Neural progenitor cell (in vitro differentiated cells): ENCODE results near the gene NUTF2. TPM values are rescaled to one million over a fixed set of nuclear protein-coding genes. Genes with fewer than 3 reads are reported as not detected.
A peak's percentile ranks its signal among the peaks of the same experiment; 100 is the strongest.

Source experiments
- DNase-seq: peaks from one replicate; pipeline ENCODE4 v3.0.0-alpha.2; 2016; ENCODE audit warnings: low spot score
- H2AFZ ChIP-seq: fragments of 200-600 bp; sonication (generic); replicated peaks from 2 replicates; pipeline ENCODE4 v1.6.1; 2016; ENCODE audit warnings: antibody characterized with exemption
- H3F3A ChIP-seq: fragments of 200-600 bp; sonication (generic); 2 replicates; pipeline ENCODE4 v1.6.1; 2016; ENCODE audit warnings: antibody characterized with exemption, low read depth
- H3K27ac ChIP-seq: fragments of 200-600 bp; sonication (generic); 2 replicates; pipeline ENCODE4 v1.5.1; 2016; ENCODE audit warnings: mild to moderate bottlenecking
- H3K27me3 ChIP-seq: fragments of 200-600 bp; sonication (generic); 2 replicates; pipeline ENCODE4 v1.6.1; 2016; ENCODE audit warnings: mild to moderate bottlenecking, moderate library complexity
- H3K36me3 ChIP-seq: fragments of 200-600 bp; sonication (generic); 2 replicates; pipeline ENCODE4 v1.5.1; 2016
- H3K4me1 ChIP-seq: fragments of 200-600 bp; sonication (generic); 2 replicates; pipeline ENCODE4 v1.6.1; 2016; ENCODE audit warnings: mixed run types
- H3K4me2 ChIP-seq: fragments of 200-600 bp; sonication (generic); 2 replicates; pipeline ENCODE4 v1.6.1; 2016
- H3K4me3 ChIP-seq: fragments of 200-600 bp; sonication (generic); 2 replicates; pipeline ENCODE4 v1.5.1; 2016
- H3K79me2 ChIP-seq: fragments of 200-600 bp; sonication (generic); 2 replicates; pipeline ENCODE4 v1.6.1; 2016; ENCODE audit warnings: low read depth
- H3K9ac ChIP-seq: fragments of 200-600 bp; sonication (generic); 2 replicates; pipeline ENCODE4 v1.6.1; 2016
- H3K9me3 ChIP-seq: fragments of 200-600 bp; sonication (generic); 2 replicates; pipeline ENCODE4 v1.5.1; 2016; ENCODE audit warnings: low read depth
- H4K20me1 ChIP-seq: fragments of 200-600 bp; sonication (generic); 2 replicates; pipeline ENCODE4 v1.6.1; 2016; ENCODE audit warnings: low read depth
- H3K27ac Mint-ChIP-seq: 3 replicates; pipeline ENCODE4 v1.8.0; 2021; ENCODE audit warnings: mixed read lengths
- H3K27me3 Mint-ChIP-seq: 2 replicates; pipeline ENCODE4 v1.8.0; 2022; ENCODE audit warnings: low read depth, mild to moderate bottlenecking, inconsistent platforms, moderate library complexity, mixed read lengths; ENCODE audit not compliant: insufficient read depth
- H3K36me3 Mint-ChIP-seq: 3 replicates; pipeline ENCODE4 v1.8.0; 2021; ENCODE audit warnings: mixed read lengths
- H3K4me1 Mint-ChIP-seq: 3 replicates; pipeline ENCODE4 v1.8.0; 2021; ENCODE audit warnings: mixed read lengths
- H3K4me3 Mint-ChIP-seq: 3 replicates; pipeline ENCODE4 v1.8.0; 2021; ENCODE audit warnings: mild to moderate bottlenecking, moderate library complexity, mixed read lengths
- H3K9me3 Mint-ChIP-seq: 3 replicates; pipeline ENCODE4 v1.8.0; 2020; ENCODE audit warnings: mixed read lengths
- EZH2 ChIP-seq: fragments of 200-600 bp; sonication (generic); IDR thresholded peaks from 2 replicates; pipeline ENCODE4 v1.6.1; 2017; ENCODE audit warnings: antibody characterized with exemption, mild to moderate bottlenecking, moderate library complexity
- EZH2phosphoT487 ChIP-seq: fragments of 200-600 bp; sonication (generic); IDR thresholded peaks from 2 replicates; pipeline ENCODE4 v1.6.1; 2017; ENCODE audit warnings: antibody characterized with exemption
- total RNA-seq: library from RNA; depleted of rRNA; stranded (reverse); fragments of >200 nt; gene quantifications from 2 replicates; pipeline ENCODE4 v1.2.3, GENCODE V29; 2015; ENCODE audit warnings: low replicate concordance
- TF ChIP-seq, protein P1 (sequence below): fragments of 200-600 bp; sonication (generic); IDR thresholded peaks from 2 replicates; pipeline ENCODE4 v1.5.1; 2017; ENCODE audit warnings: antibody characterized with exemption, mild to moderate bottlenecking

The NUTF2 gene
- total RNA-seq, 1 donor from 2014 or later = 133 TPM

DNA sequence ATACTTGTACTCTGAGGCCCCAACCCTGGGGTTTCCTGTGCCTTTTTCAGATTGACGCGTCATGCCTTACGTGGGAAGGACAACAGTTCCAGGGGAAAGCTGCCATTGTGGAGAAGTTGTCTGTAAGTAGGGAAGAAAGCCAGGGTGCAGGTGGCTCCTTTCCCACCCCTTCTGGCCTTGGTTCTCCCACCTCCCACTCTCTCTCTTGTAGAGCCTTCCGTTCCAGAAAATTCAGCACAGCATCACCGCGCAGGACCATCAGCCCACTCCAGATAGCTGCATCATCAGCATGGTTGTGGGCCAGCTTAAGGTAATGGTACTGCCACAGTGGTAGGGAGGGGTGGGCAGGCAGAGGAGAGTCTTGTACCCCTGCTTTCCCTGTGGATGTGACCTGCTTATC is 21.6 kb downstream of the NUTF2 start:
- Mint-ChIP-seq H3K27ac (no peak overlapping the region), H3K4me1 (peaks cover 7% of the 10 kb centered on the region), H3K27me3 (peaks cover 10% of the 10 kb centered on the region), H3K9me3 (no peaks in the 10 kb centered on the region), H3K4me3 (no peak overlapping the region), H3K36me3 (peaks cover 15% of the 10 kb centered on the region)
- no peaks in the 10 kb centered on the region for H3K9me3 ChIP-seq
- TF ChIP-seq EZH2phosphoT487 = no peak
- TF ChIP-seq, protein P1, sequence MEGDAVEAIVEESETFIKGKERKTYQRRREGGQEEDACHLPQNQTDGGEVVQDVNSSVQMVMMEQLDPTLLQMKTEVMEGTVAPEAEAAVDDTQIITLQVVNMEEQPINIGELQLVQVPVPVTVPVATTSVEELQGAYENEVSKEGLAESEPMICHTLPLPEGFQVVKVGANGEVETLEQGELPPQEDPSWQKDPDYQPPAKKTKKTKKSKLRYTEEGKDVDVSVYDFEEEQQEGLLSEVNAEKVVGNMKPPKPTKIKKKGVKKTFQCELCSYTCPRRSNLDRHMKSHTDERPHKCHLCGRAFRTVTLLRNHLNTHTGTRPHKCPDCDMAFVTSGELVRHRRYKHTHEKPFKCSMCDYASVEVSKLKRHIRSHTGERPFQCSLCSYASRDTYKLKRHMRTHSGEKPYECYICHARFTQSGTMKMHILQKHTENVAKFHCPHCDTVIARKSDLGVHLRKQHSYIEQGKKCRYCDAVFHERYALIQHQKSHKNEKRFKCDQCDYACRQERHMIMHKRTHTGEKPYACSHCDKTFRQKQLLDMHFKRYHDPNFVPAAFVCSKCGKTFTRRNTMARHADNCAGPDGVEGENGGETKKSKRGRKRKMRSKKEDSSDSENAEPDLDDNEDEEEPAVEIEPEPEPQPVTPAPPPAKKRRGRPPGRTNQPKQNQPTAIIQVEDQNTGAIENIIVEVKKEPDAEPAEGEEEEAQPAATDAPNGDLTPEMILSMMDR = no peak
- no peak for TF ChIP-seq EZH2
- peaks cover 46% of the 10 kb centered on the region for H3K79me2 ChIP-seq
- H3K4me1 ChIP-seq = peaks cover 7% of the 10 kb centered on the region
- peaks cover 40% of the 10 kb centered on the region for H3F3A ChIP-seq
- H3K36me3 ChIP-seq = no peaks in the 10 kb centered on the region
- DNase-seq = no peak
- H3K4me2 ChIP-seq = no peak overlapping the region
- H4K20me1 ChIP-seq = peaks cover 27% of the 10 kb centered on the region
- H3K4me3 ChIP-seq = no peak overlapping the region
- H3K9ac ChIP-seq = no peak overlapping the region
- H3K27me3 ChIP-seq = no peaks in the 10 kb centered on the region
- H2AFZ ChIP-seq = no peak overlapping the region
- no peak overlapping the region for H3K27ac ChIP-seq

DNA sequence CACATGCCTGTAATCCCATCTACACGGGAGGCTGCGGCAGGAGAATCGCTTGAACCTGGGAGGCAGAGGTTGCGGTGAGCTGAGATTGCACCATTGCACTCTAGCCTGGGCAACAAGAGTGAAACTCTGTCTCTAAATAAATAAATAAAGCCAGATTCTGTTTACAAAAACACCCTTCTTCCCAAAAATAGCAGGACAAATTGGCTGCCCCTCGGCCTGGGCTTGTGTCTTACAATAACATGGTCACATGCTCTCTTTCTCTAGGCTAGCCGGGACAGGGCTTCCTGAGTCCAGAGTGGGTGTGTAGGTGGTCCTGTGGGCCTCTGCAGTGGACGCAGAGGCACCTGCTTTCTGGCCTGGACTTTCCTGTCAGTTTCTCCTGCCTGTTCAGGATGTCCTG is 22.9 kb downstream of the NUTF2 start:
- Histone ChIP-seq H3F3A (peaks cover 37% of the 10 kb centered on the region), H3K36me3 (no peaks in the 10 kb centered on the region), H3K27me3 (no peaks in the 10 kb centered on the region), H2AFZ (no peak overlapping the region), H3K4me3 (no peak overlapping the region), H4K20me1 (peaks cover 24% of the 10 kb centered on the region), H3K9ac (no peak overlapping the region), H3K4me1 (peaks cover 9% of the 10 kb centered on the region), H3K79me2 (peaks cover 46% of the 10 kb centered on the region), H3K27ac (no peak overlapping the region), H3K4me2 (no peak overlapping the region), H3K9me3 (no peaks in the 10 kb centered on the region)
- Mint-ChIP-seq H3K36me3 (peaks cover 12% of the 10 kb centered on the region), H3K9me3 (no peaks in the 10 kb centered on the region), H3K27ac (no peak overlapping the region), H3K27me3 (peaks cover 7% of the 10 kb centered on the region), H3K4me3 (no peak overlapping the region), H3K4me1 (peaks cover 16% of the 10 kb centered on the region)
- TF ChIP-seq, protein P1 = no peak
- TF ChIP-seq EZH2 (no peak), EZH2phosphoT487 (no peak)
- DNase-seq = no peak

DNA sequence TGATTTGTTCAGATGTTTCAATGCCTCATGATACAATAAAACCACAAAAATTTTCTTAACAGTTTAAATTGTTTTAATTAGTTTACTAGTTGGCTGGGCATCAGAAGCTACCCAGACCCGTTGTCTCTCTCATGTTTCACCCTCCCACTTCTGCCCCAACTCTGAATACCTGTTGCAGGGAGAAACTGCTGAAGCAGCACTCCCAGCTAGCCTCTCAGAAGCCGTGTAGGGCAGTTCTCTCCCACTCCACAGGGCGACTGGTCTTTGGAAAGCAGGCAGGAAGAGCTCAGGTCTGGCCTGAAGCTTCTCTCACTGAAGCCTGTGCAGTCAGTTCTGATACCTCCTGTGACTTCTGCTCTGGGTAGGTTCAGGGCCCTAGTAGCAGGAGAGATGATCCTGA is 24.5 kb downstream of the NUTF2 start:
- H3K27me3 ChIP-seq = no peaks in the 10 kb centered on the region
- H3K4me3 ChIP-seq = no peak overlapping the region
- H3K9ac ChIP-seq = no peak overlapping the region
- H3K4me3 Mint-ChIP-seq = no peak overlapping the region
- DNase-seq = no peak
- H3K4me2 ChIP-seq = no peak overlapping the region
- H3K9me3 ChIP-seq = no peaks in the 10 kb centered on the region
- H3K27me3 Mint-ChIP-seq = peaks cover 5% of the 10 kb centered on the region
- peaks cover 14% of the 10 kb centered on the region for H4K20me1 ChIP-seq
- peaks cover 32% of the 10 kb centered on the region for H3F3A ChIP-seq
- TF ChIP-seq EZH2phosphoT487 = no peak
- TF ChIP-seq, protein P1 = no peak
- no peak for TF ChIP-seq EZH2
- peaks cover 11% of the 10 kb centered on the region for H3K36me3 Mint-ChIP-seq
- no peaks in the 10 kb centered on the region for H3K36me3 ChIP-seq
- H2AFZ ChIP-seq = no peak overlapping the region
- H3K27ac ChIP-seq = peak overlapping the region; percentile 11
- H3K9me3 Mint-ChIP-seq = no peaks in the 10 kb centered on the region
- no peak overlapping the region for H3K27ac Mint-ChIP-seq
- H3K79me2 ChIP-seq = peaks cover 46% of the 10 kb centered on the region
- peaks cover 9% of the 10 kb centered on the region for H3K4me1 ChIP-seq
- peaks cover 18% of the 10 kb centered on the region for H3K4me1 Mint-ChIP-seq
